SU-DHL-6 (cell line): ENCODE results near the gene SELENOO.

Experiments used
- H2AFZ ChIP-seq: fragments of 200-600 bp; sonication (generic); 2 replicates; pipeline ENCODE4 v1.6.1; 2014; ENCODE audit warnings: low read depth, mild to moderate bottlenecking, moderate library complexity, mixed read lengths, antibody characterized with exemption, low read length; ENCODE audit not compliant: severe bottlenecking
- H3F3A ChIP-seq: fragments of 200-600 bp; shearing (Covaris generic); 2 replicates; pipeline ENCODE4 v1.6.0; 2016; ENCODE audit warnings: antibody characterized with exemption, mild to moderate bottlenecking; ENCODE audit not compliant: insufficient read depth
- H3K27ac ChIP-seq: fragments of 200-600 bp; sonication (generic); 2 replicates; pipeline ENCODE4 v1.5.1; 2016; ENCODE audit warnings: low read depth, mild to moderate bottlenecking, low read length, moderate library complexity, mixed read lengths
- H3K27me3 ChIP-seq: fragments of 200-600 bp; sonication (generic), shearing (Covaris generic); 2 replicates; pipeline ENCODE4 v1.6.0; 2014; ENCODE audit warnings: mild to moderate bottlenecking, low read length
- H3K36me3 ChIP-seq: fragments of 200-600 bp; sonication (generic); 2 replicates; pipeline ENCODE4 v1.6.1; 2014; ENCODE audit warnings: mild to moderate bottlenecking, low read length, mixed read lengths
- H3K4me2 ChIP-seq: fragments of 300-600, 200-600 bp; shearing (Covaris generic), sonication (generic); 2 replicates; pipeline ENCODE4 v1.6.0; 2014; ENCODE audit warnings: low read length, low read depth, mild to moderate bottlenecking; ENCODE audit not compliant: poor library complexity, severe bottlenecking
- H3K4me3 ChIP-seq: fragments of 200-600 bp; sonication (generic); 2 replicates; pipeline ENCODE4 v1.5.1; 2014; ENCODE audit warnings: antibody characterized with exemption, low read length, mild to moderate bottlenecking, mixed read lengths; ENCODE audit not compliant: insufficient read depth, poor library complexity, severe bottlenecking
- H3K79me2 ChIP-seq: fragments of 200-600 bp; sonication (generic); 2 replicates; pipeline ENCODE4 v1.6.1; 2014; ENCODE audit warnings: mild to moderate bottlenecking, low read length, moderate library complexity; ENCODE audit not compliant: insufficient read depth
- H3K9ac ChIP-seq: fragments of 200-600 bp; sonication (generic); 2 replicates; pipeline ENCODE4 v1.7.0; 2014; ENCODE audit warnings: mild to moderate bottlenecking, low read length
- H3K9me2 ChIP-seq: fragments of 200-600 bp; sonication (generic); replicated peaks from 2 replicates; pipeline ENCODE4 v1.6.1; 2014; ENCODE audit warnings: low read length; ENCODE audit not compliant: insufficient read depth
- H3K9me3 ChIP-seq: fragments of 200-600 bp; sonication (generic); 2 replicates; pipeline ENCODE4 v1.6.1; 2014; ENCODE audit warnings: low read length, mixed read lengths; ENCODE audit not compliant: insufficient read depth
- H4K20me1 ChIP-seq: fragments of 200-600 bp; sonication (generic); 2 replicates; pipeline ENCODE4 v1.6.1; 2014; ENCODE audit warnings: low read depth, mild to moderate bottlenecking, antibody characterized with exemption, low read length, moderate library complexity, mixed read lengths
- CTCF ChIP-seq: fragments of 200-600 bp; sonication (generic); IDR thresholded peaks from one replicate; pipeline ENCODE4 v1.5.1; 2017; ENCODE audit warnings: antibody characterized with exemption, mild to moderate bottlenecking, low read length, moderate library complexity; ENCODE audit not compliant: insufficient read depth, poor library complexity, severe bottlenecking
- EZH2phosphoT487 ChIP-seq: fragments of 200-600 bp; sonication (generic), shearing (Covaris generic); conservative IDR thresholded peaks from 2 replicates; pipeline ENCODE4 v1.6.1; 2018; ENCODE audit warnings: mild to moderate bottlenecking, antibody characterized with exemption, low read length, moderate library complexity, mixed read lengths

SELENOO gene

GRCh38 chr22:50208939-50209892 lies 8.4 kb downstream of the SELENOO start:
- Histone ChIP-seq H3K36me3 (peaks cover 6% of the 10 kb centered on the region; the same call in 1 of the 2 replicates), H3K9me2 (no peaks in the 10 kb centered on the region), H3K4me2 (no peak overlapping the region), H3K27ac (no peak overlapping the region), H3K4me3 (no peak overlapping the region), H3K9me3 (no peaks in the 10 kb centered on the region), H3F3A (0 out of 2 replicates have a peak, but pooled peaks cover 4% of the 10 kb centered on the region), H2AFZ (no peak overlapping the region), H3K27me3 (no peaks in the 10 kb centered on the region), H3K9ac (no peak overlapping the region), H4K20me1 (no peaks in the 10 kb centered on the region; the same call in 1 of the 2 replicates), H3K79me2 (peaks cover 21% of the 10 kb centered on the region; the same call in 1 of the 2 replicates)
- no peak for TF ChIP-seq CTCF
- TF ChIP-seq EZH2phosphoT487: no peak

- Histone ChIP-seq H4K20me1 (no peaks in the 10 kb centered on the region; the same call in 1 of the 2 replicates), H3K4me2 (no peak overlapping the region), H3K9ac (no peak overlapping the region), H3F3A (0 out of 2 replicates have a peak, but pooled peaks cover 4% of the 10 kb centered on the region), H3K36me3 (peaks cover 6% of the 10 kb centered on the region; the same call in 1 of the 2 replicates), H3K27ac (no peak overlapping the region), H3K9me2 (no peaks in the 10 kb centered on the region), H3K4me3 (no peak overlapping the region), H3K9me3 (no peaks in the 10 kb centered on the region), H2AFZ (no peak overlapping the region), H3K27me3 (no peaks in the 10 kb centered on the region), H3K79me2 (peaks cover 15% of the 10 kb centered on the region; the same call in 1 of the 2 replicates)
- TF ChIP-seq CTCF (peak; percentile 93), EZH2phosphoT487 (no peak)
These were observed 9.1 kb downstream of the SELENOO start for GRCh38 chr22:50209893-50210292.

GRCh38 chr22:50210378-50211139 lies 9.7 kb downstream of the SELENOO start:
- Histone ChIP-seq H3F3A (0 out of 2 replicates have a peak, but pooled peaks cover 4% of the 10 kb centered on the region), H3K27me3 (no peaks in the 10 kb centered on the region), H3K4me3 (no peak overlapping the region), H3K9ac (no peak overlapping the region), H3K9me3 (no peaks in the 10 kb centered on the region), H3K36me3 (peaks cover 6% of the 10 kb centered on the region; the same call in 1 of the 2 replicates), H2AFZ (no peak overlapping the region), H3K9me2 (no peaks in the 10 kb centered on the region), H3K4me2 (no peak overlapping the region), H3K27ac (no peak overlapping the region), H4K20me1 (no peaks in the 10 kb centered on the region; the same call in 1 of the 2 replicates), H3K79me2 (peaks cover 15% of the 10 kb centered on the region; the same call in 1 of the 2 replicates)
- no peak for TF ChIP-seq CTCF
- TF ChIP-seq EZH2phosphoT487: no peak
